Nephron progenitor cell (in vitro differentiated cells): ENCODE data around the gene ESYT3.

Experiments
- DNase-seq: peaks from one replicate; pipeline ENCODE4 v3.0.0; 2021
- H3K27ac Mint-ChIP-seq: 2 replicates; pipeline ENCODE4 v1.8.0; 2021; ENCODE audit warnings: mild to moderate bottlenecking, moderate library complexity, mixed read lengths
- H3K27me3 Mint-ChIP-seq: 2 replicates; pipeline ENCODE4 v1.8.0; 2021; ENCODE audit warnings: mild to moderate bottlenecking, low read depth, mixed read lengths; ENCODE audit not compliant: poor library complexity
- H3K36me3 Mint-ChIP-seq: 2 replicates; pipeline ENCODE4 v1.8.0; 2021; ENCODE audit warnings: low read depth, mixed read lengths
- H3K4me1 Mint-ChIP-seq: 2 replicates; pipeline ENCODE4 v1.8.0; 2021; ENCODE audit warnings: mixed read lengths
- H3K4me3 Mint-ChIP-seq: 2 replicates; pipeline ENCODE4 v1.8.0; 2021; ENCODE audit warnings: mild to moderate bottlenecking, moderate library complexity, mixed read lengths
- H3K9me3 Mint-ChIP-seq: 2 replicates; pipeline ENCODE4 v1.8.0; 2021; ENCODE audit warnings: mild to moderate bottlenecking, moderate library complexity, mixed read lengths
- CTCF ChIP-seq: fragments of 200-600 bp; sonication (generic); IDR thresholded peaks from 2 replicates; pipeline ENCODE4 v1.5.0; 2021; ENCODE audit warnings: antibody characterized with exemption

The ESYT3 gene

GRCh38 chr3:138455801-138456716, 21.6 kb downstream of the ESYT3 start:
- Mint-ChIP-seq H3K4me1 (no peaks in the 10 kb centered on the region), H3K4me3 (no peak overlapping the region), H3K27ac (no peak overlapping the region), H3K27me3 (peaks cover 17% of the 10 kb centered on the region), H3K36me3 (no peaks in the 10 kb centered on the region), H3K9me3 (no peaks in the 10 kb centered on the region)
- DNase-seq: no peak
- TF ChIP-seq CTCF: no peak

DNA sequence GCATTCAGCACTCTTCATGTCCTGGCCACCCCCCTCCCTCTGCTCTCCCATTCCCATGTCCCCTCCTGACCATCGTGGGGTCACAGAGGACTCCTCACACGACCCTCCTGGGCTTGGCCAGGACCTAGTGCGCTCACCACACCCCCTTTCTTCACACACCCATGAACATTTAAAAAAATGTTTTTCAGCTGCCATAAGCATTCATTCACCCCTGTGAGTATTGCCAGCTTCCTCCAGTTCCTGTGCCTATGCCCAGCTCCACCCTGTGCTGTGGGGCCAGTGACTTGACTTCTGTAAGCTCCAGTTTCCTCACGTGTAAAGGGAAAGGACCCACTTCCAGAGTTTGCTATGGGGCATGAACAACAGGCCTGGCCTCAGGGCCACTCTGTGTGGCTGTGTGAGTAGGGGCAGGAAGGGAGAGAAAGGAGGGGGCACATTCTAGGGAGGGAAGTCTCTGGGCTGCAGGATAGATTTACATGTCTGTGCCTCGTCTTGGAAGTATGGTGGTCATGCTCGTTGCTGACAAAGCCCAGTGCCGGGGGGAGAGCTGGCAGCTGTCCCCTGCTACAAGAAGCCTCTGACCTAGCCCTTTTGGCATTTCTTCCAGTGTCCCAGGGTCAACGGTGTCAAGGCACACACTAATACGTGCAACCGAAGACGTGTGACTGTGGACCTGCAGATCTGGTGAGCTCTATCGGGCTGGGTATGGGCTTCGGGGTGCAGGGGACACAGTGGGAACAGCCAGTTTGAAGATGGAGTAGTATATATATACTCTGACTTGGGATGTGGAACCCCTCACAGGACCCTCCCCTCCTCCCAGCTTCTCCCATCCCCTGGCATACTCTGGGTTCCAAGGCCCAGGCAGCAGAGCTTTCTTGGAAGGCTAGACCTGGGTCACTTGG, 22.8 kb downstream of the ESYT3 start:
- Mint-ChIP-seq H3K27ac (no peak overlapping the region), H3K27me3 (peaks cover 21% of the 10 kb centered on the region)

DNA sequence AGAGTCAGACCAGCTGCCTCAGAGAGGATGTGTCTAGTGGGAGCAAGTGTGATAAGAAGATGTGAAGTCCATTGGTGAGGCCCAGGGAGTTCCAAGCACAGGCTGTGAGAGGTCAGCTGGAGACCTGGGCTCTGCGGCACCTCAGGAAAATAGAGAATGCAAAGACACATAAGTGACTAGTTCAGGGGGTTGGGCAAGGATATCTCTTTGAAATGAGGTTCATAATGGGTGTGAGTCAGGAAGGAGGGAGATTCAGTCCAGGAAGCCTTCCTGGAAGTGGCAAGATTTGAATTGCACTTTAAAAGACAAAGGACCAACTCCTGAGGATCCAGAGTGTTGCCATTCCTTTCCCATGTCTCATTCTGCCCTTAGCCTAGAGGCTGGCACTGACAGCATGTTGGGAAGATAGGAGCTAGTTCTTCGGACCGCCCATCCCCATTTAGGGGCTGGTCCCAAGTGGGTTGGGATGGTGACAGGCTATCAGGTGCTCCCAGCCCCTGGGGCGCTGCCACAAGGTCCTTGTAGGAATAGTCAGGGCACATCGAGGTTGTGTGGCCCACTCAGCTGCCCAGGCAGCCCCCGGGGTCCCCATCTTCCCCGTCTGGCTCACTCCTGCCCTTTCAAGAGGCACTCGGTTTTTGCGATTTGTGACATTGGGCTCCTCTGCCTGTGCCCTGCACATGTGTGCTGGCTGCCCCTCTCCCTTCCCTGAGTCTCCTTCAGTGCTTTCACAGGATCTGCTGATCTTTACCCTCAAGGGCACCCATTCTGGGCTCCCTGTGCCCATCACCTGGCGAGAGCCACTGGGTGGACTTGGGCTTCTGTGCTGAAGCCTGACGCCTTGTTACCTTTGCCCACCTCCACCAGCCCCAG, 23.7 kb downstream of the ESYT3 start:
- Mint-ChIP-seq H3K27me3 (peaks cover 21% of the 10 kb centered on the region), H3K27ac (no peak overlapping the region), H3K4me1 (no peaks in the 10 kb centered on the region), H3K9me3 (no peaks in the 10 kb centered on the region), H3K36me3 (no peaks in the 10 kb centered on the region), H3K4me3 (no peak overlapping the region)
- no peak for TF ChIP-seq CTCF
- DNase-seq: no peak

More for the DNA sequence above, 22.8 kb downstream of the ESYT3 start:
- DNase-seq: no peak
- no peak for TF ChIP-seq CTCF
- Mint-ChIP-seq H3K36me3 (no peaks in the 10 kb centered on the region), H3K4me3 (no peak overlapping the region), H3K4me1 (no peaks in the 10 kb centered on the region), H3K9me3 (no peaks in the 10 kb centered on the region)

DNA sequence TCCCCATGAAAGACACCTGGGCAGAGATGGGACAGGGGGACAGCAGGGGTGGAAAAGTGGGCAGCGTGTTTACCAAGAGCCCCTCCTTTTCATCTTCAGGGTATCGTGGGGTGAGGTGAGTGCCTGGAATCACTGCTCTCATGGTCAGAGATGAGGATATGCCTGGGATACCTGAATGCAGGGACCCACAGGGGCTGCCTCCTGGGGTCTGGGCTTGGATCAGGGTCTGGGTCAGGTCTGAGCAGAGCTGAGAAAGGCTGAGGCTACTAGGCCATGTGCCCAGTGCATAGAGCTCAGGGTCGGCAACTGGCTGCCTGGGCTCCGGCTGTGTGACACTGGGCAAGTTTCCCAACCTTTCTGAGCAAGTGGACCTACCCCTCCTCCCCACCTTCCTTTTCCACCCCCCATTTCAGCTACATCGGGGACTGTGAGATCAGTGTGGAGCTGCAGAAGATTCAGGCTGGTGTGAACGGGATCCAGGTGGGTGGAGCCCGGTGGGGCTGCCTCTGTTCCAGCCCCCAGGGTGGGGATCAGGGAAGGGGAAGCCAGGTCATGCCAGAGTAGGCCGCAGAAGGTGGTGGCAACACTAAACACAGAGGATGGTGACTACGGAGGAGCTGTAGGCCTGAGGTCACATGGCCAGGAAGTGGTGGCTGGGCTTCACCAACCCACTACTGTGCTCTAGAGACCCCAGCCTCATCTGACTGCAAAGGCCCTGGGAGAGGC, 24.5 kb downstream of the ESYT3 start:
- H3K36me3 Mint-ChIP-seq: no peaks in the 10 kb centered on the region
- peaks cover 21% of the 10 kb centered on the region for H3K27me3 Mint-ChIP-seq
- no peak overlapping the region for H3K27ac Mint-ChIP-seq
- no peaks in the 10 kb centered on the region for H3K4me1 Mint-ChIP-seq
- no peak for DNase-seq
- H3K9me3 Mint-ChIP-seq: no peaks in the 10 kb centered on the region
- TF ChIP-seq CTCF: no peak
- H3K4me3 Mint-ChIP-seq: no peak overlapping the region
